GM12878 (cell line): ENCODE data around the gene FRYL.

ENCODE experiments used
- EGR1 ChIP-seq, 2 experiments: IDR thresholded peaks; 1 replicate in 1 of 2; 2 replicates in 1 of 2; pipeline ENCODE4 v1.6.1; 2011 to 2012; ENCODE audit warnings: low read depth in 2 of 2, low read length in 2 of 2, borderline replicate concordance in 1 of 2, mild to moderate bottlenecking in 1 of 2, moderate library complexity in 1 of 2
- ESRRA ChIP-seq: IDR thresholded peaks from 2 replicates; pipeline ENCODE4 v1.6.1; 2012; ENCODE audit warnings: mild to moderate bottlenecking, low read length, improper control_type of control experiment
- MYC ChIP-seq: IDR thresholded peaks from 2 replicates; pipeline ENCODE4 v1.6.1; 2011; ENCODE audit warnings: mild to moderate bottlenecking, low read length, moderate library complexity, inconsistent platforms; ENCODE audit not compliant: insufficient read depth, insufficient replicate concordance, insufficient read length, severe bottlenecking
- TAF1 ChIP-seq: IDR thresholded peaks from 2 replicates; pipeline ENCODE4 v1.6.1; 2011; ENCODE audit warnings: mild to moderate bottlenecking, low read depth, low read length, borderline replicate concordance
- YY1 ChIP-seq: IDR thresholded peaks from 2 replicates; pipeline ENCODE4 v1.6.1; 2011; ENCODE audit warnings: low read depth, mild to moderate bottlenecking, low read length

GRCh38 chr4:48654015-48654664 is 125.9 kb downstream of the FRYL start:
- TF ChIP-seq EGR1 (IDR thresholded peaks at IDR 0.05; ENCODE audit: borderline replicate concordance in 1 of 2, low read depth in 2 of 2, low read length in 2 of 2) (no peak), ESRRA (no peak), TAF1 (no peak), YY1 (no peak), MYC (no peak)
